Breast epithelium (tissue), 4 donors: ENCODE measurements around the gene NUP98. TPM values are rescaled to one million over a fixed set of nuclear protein-coding genes. Genes with fewer than 3 reads are reported as not detected.

ENCODE experiments used
- DNase-seq, 2 donors: peaks; one replicate each; pipeline ENCODE4 v3.0.0-alpha.2; 2019; ENCODE audit warnings: low spot score in 2 of 2
- H3K27ac ChIP-seq, 2 donors: fragments of 200-600 bp; sonication (generic) in 1 of 2; one replicate each; pipeline ENCODE4 v1.5.1; 2016 to 2019; ENCODE audit warnings: mild to moderate bottlenecking in 1 of 2
- H3K27me3 ChIP-seq, 2 donors: fragments of 200-600 bp; sonication (generic) in 1 of 2; one replicate each; pipeline versions ENCODE4 v1.5.1 to v1.6.0; 2017 to 2019; ENCODE audit warnings: control low read depth in 1 of 2, mild to moderate bottlenecking in 1 of 2
- H3K36me3 ChIP-seq: fragments of 200-600 bp; one replicate; pipeline ENCODE4 v1.5.1; 2019
- H3K4me1 ChIP-seq, 2 donors: fragments of 200-600 bp; sonication (generic); one replicate each; pipeline ENCODE4 v1.5.1; 2016 to 2019; ENCODE audit warnings: control low read depth in 1 of 2
- H3K4me3 ChIP-seq, 3 donors: fragments of 200-600 bp; sonication (generic); 1 replicate in 2 of 3; 2 replicates in 1 of 3; pipeline ENCODE4 v1.5.1; 2016 to 2019; ENCODE audit warnings: mild to moderate bottlenecking in 3 of 3, moderate library complexity in 2 of 3
- H3K9me3 ChIP-seq, 2 donors: fragments of 200-600 bp; sonication (generic) in 1 of 2; one replicate each; pipeline ENCODE4 v1.5.1; 2016 to 2019; ENCODE audit warnings: control low read depth in 1 of 2
- CTCF ChIP-seq, 3 donors: fragments of 450-650 bp; IDR thresholded peaks; one replicate each; pipeline ENCODE4 v1.5.1; 2016 to 2017; ENCODE audit warnings: antibody characterized with exemption in 3 of 3, mild to moderate bottlenecking in 3 of 3, moderate library complexity in 3 of 3
- POLR2A ChIP-seq: fragments of 450-650 bp; IDR thresholded peaks from one replicate; pipeline ENCODE4 v1.6.1; 2016; ENCODE audit warnings: antibody characterized with exemption, mild to moderate bottlenecking, moderate library complexity
- POLR2AphosphoS5 ChIP-seq, 3 donors: sonication (generic); formaldehyde crosslinking; IDR thresholded peaks; one replicate each; pipeline ENCODE4 v1.6.1; 2017; ENCODE audit warnings: antibody characterized with exemption in 3 of 3
- intact Hi-C: fragments of 100-400 bp; cut with DNase I; formaldehyde crosslinking; loops from one replicate; pipeline ENCODE4 v1.15.1; 2023; ENCODE audit warnings: low total_unique reads
- total RNA-seq, 3 donors: library from RNA; depleted of rRNA; stranded (reverse); fragments of >200 nt; gene quantifications; one replicate each; pipeline ENCODE4 v1.1.0, GENCODE V29; 2016

The NUP98 gene
- total RNA-seq, 3 donors from 2014 or later: 98.1 to 178 (median 142) TPM

GRCh38 chr11:3833449-3833848, 36.1 kb upstream of the NUP98 start:
- TF ChIP-seq POLR2AphosphoS5 (IDR thresholded peaks at IDR 0.05) (no peak), POLR2A (no peak), CTCF (IDR thresholded peaks at IDR 0.05) (no peak)
- intact Hi-C loops: no loop called here
- DNase-seq: no peak
- Histone ChIP-seq H3K27me3 (no peaks in the 10 kb centered on the region), H3K9me3 (no peaks in the 10 kb centered on the region), H3K36me3 (no peaks in the 10 kb centered on the region), H3K27ac (no peak overlapping the region), H3K4me1 (no peaks in the 10 kb centered on the region), H3K4me3 (no peak overlapping the region)

- Histone ChIP-seq H3K27ac (peak overlapping the region; percentile 11 to 34), H3K9me3 (no peaks in the 10 kb centered on the region), H3K27me3 (no peaks in the 10 kb centered on the region), H3K4me3 (no peak overlapping the region), H3K4me1 (no peaks in the 10 kb centered on the region), H3K36me3 (no peaks in the 10 kb centered on the region)
- no peak for TF ChIP-seq POLR2AphosphoS5 (IDR thresholded peaks at IDR 0.05)
- no peak for TF ChIP-seq CTCF (IDR thresholded peaks at IDR 0.05)
- no peak for TF ChIP-seq POLR2A
- intact Hi-C loops: no loop called here
- DNase-seq: no peak
These were observed 35.5 kb upstream of the NUP98 start for GRCh38 chr11:3832816-3833215.

GRCh38 chr11:3831378-3832239, 34.3 kb upstream of the NUP98 start:
- Histone ChIP-seq H3K27me3 (no peaks in the 10 kb centered on the region), H3K4me1 (no peaks in the 10 kb centered on the region), H3K9me3 (no peaks in the 10 kb centered on the region), H3K4me3 (no peak overlapping the region), H3K27ac (peak overlapping the region in 1 of 2 donors; percentile 32), H3K36me3 (no peaks in the 10 kb centered on the region)
- DNase-seq: no peak
- intact Hi-C loops: no loop called here
- TF ChIP-seq CTCF (IDR thresholded peaks at IDR 0.05) (no peak), POLR2AphosphoS5 (IDR thresholded peaks at IDR 0.05) (no peak), POLR2A (no peak)

GRCh38 chr11:3830730-3831129, 33.4 kb upstream of the NUP98 start:
- intact Hi-C loops: no loop called here
- H3K27me3 ChIP-seq: no peaks in the 10 kb centered on the region
- no peak for DNase-seq
- H3K4me3 ChIP-seq: no peak overlapping the region
- TF ChIP-seq POLR2A (no peak), POLR2AphosphoS5 (IDR thresholded peaks at IDR 0.05) (no peak), CTCF (IDR thresholded peaks at IDR 0.05) (no peak)
- H3K4me1 ChIP-seq: no peaks in the 10 kb centered on the region
- no peak overlapping the region for H3K27ac ChIP-seq
- H3K36me3 ChIP-seq: no peaks in the 10 kb centered on the region
- H3K9me3 ChIP-seq: no peaks in the 10 kb centered on the region

- no peak for TF ChIP-seq POLR2AphosphoS5 (IDR thresholded peaks at IDR 0.05)
- no peak for TF ChIP-seq POLR2A
- TF ChIP-seq CTCF (IDR thresholded peaks at IDR 0.05): no peak
- Histone ChIP-seq H3K4me1 (no peaks in the 10 kb centered on the region), H3K27me3 (no peaks in the 10 kb centered on the region), H3K4me3 (no peak overlapping the region), H3K27ac (no peak overlapping the region), H3K9me3 (no peaks in the 10 kb centered on the region), H3K36me3 (no peaks in the 10 kb centered on the region)
- intact Hi-C loops: no loop called here
- DNase-seq: no peak
These were observed 32.7 kb upstream of the NUP98 start for GRCh38 chr11:3830088-3830487.
